Measurements from ENCODE around the gene AQP5.

Gene AQP5

GRCh38 chr12:49950273-49951251 is 11.1 kb upstream of the AQP5 start, which contains the start of gene AQP2:
Gene AQP2 (plus strand): TSS chr12:49950737. CDS start chr12:49950831, 94 bp downstream.
- no peak for DNase-seq (ENCODE audit: low read depth in 3 of 3)

GRCh38 chr12:49951411-49952240 is 10.0 kb upstream of the AQP5 start:
- DNase-seq (ENCODE audit: low read depth in 3 of 3): no peak

GRCh38 chr12:49952391-49953055 is 9.1 kb upstream of the AQP5 start:
- DNase-seq (ENCODE audit: low read depth in 3 of 3): no peak

GRCh38 chr12:49953151-49953550 is 8.5 kb upstream of the AQP5 start:
- DNase-seq (ENCODE audit: low read depth in 3 of 3): no peak

GRCh38 chr12:49953961-49954846 is 7.5 kb upstream of the AQP5 start:
- DNase-seq (ENCODE audit: low read depth in 3 of 3): no peak

GRCh38 chr12:49954863-49955830 is 6.5 kb upstream of the AQP5 start:
- DNase-seq (ENCODE audit: low read depth in 3 of 3): no peak

- no peak for DNase-seq (ENCODE audit: low read depth in 3 of 3)
These were observed 5.6 kb upstream of the AQP5 start for GRCh38 chr12:49955899-49956662.

GRCh38 chr12:49956663-49957569 is 4.8 kb upstream of the AQP5 start:
- no peak for DNase-seq (ENCODE audit: low read depth in 3 of 3)

GRCh38 chr12:49957570-49957967 is 4.1 kb upstream of the AQP5 start:
- DNase-seq (ENCODE audit: low read depth in 3 of 3): no peak

- DNase-seq (ENCODE audit: low read depth in 3 of 3): no peak
These were observed 1.8 kb upstream of the AQP5 start for GRCh38 chr12:49959685-49960473.

GRCh38 chr12:49960474-49961110 is 1.1 kb upstream of the AQP5 start:
- DNase-seq (ENCODE audit: low read depth in 3 of 3): no peak

GRCh38 chr12:49961993-49962764 is 507 bp downstream of the AQP5 start:
- DNase-seq (ENCODE audit: low read depth in 3 of 3): no peak

GRCh38 chr12:49962861-49963765 is 1.4 kb downstream of the AQP5 start:
- DNase-seq (ENCODE audit: low read depth in 3 of 3): no peak

GRCh38 chr12:49963976-49964815 is 2.5 kb downstream of the AQP5 start:
- DNase-seq (ENCODE audit: low read depth in 3 of 3): no peak

All from stimulated activated CD4-positive, alpha-beta T cell treated with anti-CD3 and anti-CD28 coated beads, TNF-alpha, amount 100 ng/mL, for 24 hours (primary cell).